HEK293 (cell line): ENCODE measurements around the gene SYNC.

Experiments used
- GLIS1 ChIP-seq: fragments of 450-650 bp; formaldehyde crosslinking; IDR thresholded peaks from 2 replicates; pipeline ENCODE4 v1.5.1; 2016; ENCODE audit warnings: missing biosample characterization, missing genetic modification characterization
- HOXD13 ChIP-seq: sonication (generic); formaldehyde crosslinking; IDR thresholded peaks from 2 replicates; pipeline ENCODE4 v1.8.0; 2022; ENCODE audit warnings: missing genetic modification reagents, borderline replicate concordance
- KLF8 ChIP-seq: fragments of 450-650 bp; formaldehyde crosslinking; IDR thresholded peaks from 2 replicates; pipeline ENCODE4 v1.5.1; 2016; ENCODE audit warnings: missing biosample characterization, missing genetic modification characterization
- SALL2 ChIP-seq: fragments of 450-650 bp; formaldehyde crosslinking; IDR thresholded peaks from 2 replicates; pipeline ENCODE4 v1.5.0; 2017; ENCODE audit warnings: missing biosample characterization, mild to moderate bottlenecking, missing genetic modification characterization, borderline replicate concordance
- SCRT2 ChIP-seq: fragments of 450-650 bp; formaldehyde crosslinking; IDR thresholded peaks from 2 replicates; pipeline ENCODE4 v1.5.1; 2016; ENCODE audit warnings: missing biosample characterization, missing genetic modification characterization
- ZBTB10 ChIP-seq: fragments of 450-650 bp; formaldehyde crosslinking; IDR thresholded peaks from 2 replicates; pipeline ENCODE4 v1.5.1; 2016; ENCODE audit warnings: missing biosample characterization, missing genetic modification characterization
- ZBTB17 ChIP-seq: fragments of 450-650 bp; formaldehyde crosslinking; IDR thresholded peaks from 2 replicates; pipeline ENCODE4 v1.5.1; 2016; ENCODE audit warnings: missing biosample characterization, missing genetic modification characterization
- ZFHX2 ChIP-seq: fragments of 450-650 bp; formaldehyde crosslinking; conservative IDR thresholded peaks from 2 replicates; pipeline ENCODE4 v1.5.1; 2016; ENCODE audit warnings: missing biosample characterization, missing genetic modification characterization
- ZFP3 ChIP-seq: fragments of 450-650 bp; formaldehyde crosslinking; IDR thresholded peaks from 2 replicates; pipeline ENCODE4 v1.5.1; 2016; ENCODE audit warnings: low read depth, missing biosample characterization, missing genetic modification characterization
- ZFP69B ChIP-seq: fragments of 450-650 bp; formaldehyde crosslinking; IDR thresholded peaks from 2 replicates; pipeline ENCODE4 v1.5.1; 2016; ENCODE audit warnings: missing biosample characterization, missing genetic modification characterization
- ZIC2 ChIP-seq: fragments of 450-650 bp; formaldehyde crosslinking; IDR thresholded peaks from 2 replicates; pipeline ENCODE4 v1.5.1; 2016; ENCODE audit warnings: missing biosample characterization, missing genetic modification characterization
- ZNF146 ChIP-seq: fragments of 450-650 bp; formaldehyde crosslinking; IDR thresholded peaks from 2 replicates; pipeline ENCODE4 v1.5.1; 2016; ENCODE audit warnings: missing biosample characterization, missing genetic modification characterization
- ZNF155 ChIP-seq: fragments of 450-650 bp; formaldehyde crosslinking; IDR thresholded peaks from 2 replicates; pipeline ENCODE4 v1.5.1; 2016; ENCODE audit warnings: missing biosample characterization, missing genetic modification characterization
- ZNF214 ChIP-seq: fragments of 450-650 bp; formaldehyde crosslinking; IDR thresholded peaks from 2 replicates; pipeline ENCODE4 v1.5.1; 2017; ENCODE audit warnings: missing biosample characterization, mild to moderate bottlenecking, missing genetic modification characterization, borderline replicate concordance
- ZNF23 ChIP-seq: fragments of 450-650 bp; formaldehyde crosslinking; IDR thresholded peaks from 2 replicates; pipeline ENCODE4 v1.5.1; 2016; ENCODE audit warnings: missing biosample characterization, missing genetic modification characterization, borderline replicate concordance
- ZNF292 ChIP-seq: fragments of 450-650 bp; formaldehyde crosslinking; IDR thresholded peaks from 2 replicates; pipeline ENCODE4 v1.5.1; 2016; ENCODE audit warnings: low read depth, missing biosample characterization, missing genetic modification characterization, borderline replicate concordance
- ZNF311 ChIP-seq: fragments of 450-650 bp; formaldehyde crosslinking; IDR thresholded peaks from 2 replicates; pipeline ENCODE4 v1.5.1; 2017; ENCODE audit warnings: missing biosample characterization, missing genetic modification characterization, borderline replicate concordance
- ZNF350 ChIP-seq: fragments of 450-650 bp; formaldehyde crosslinking; IDR thresholded peaks from 2 replicates; pipeline ENCODE4 v1.5.0; 2017; ENCODE audit warnings: missing biosample characterization, mild to moderate bottlenecking, missing genetic modification characterization
- ZNF366 ChIP-seq: fragments of 450-650 bp; formaldehyde crosslinking; conservative IDR thresholded peaks from 2 replicates; pipeline ENCODE4 v1.5.1; 2016; ENCODE audit warnings: missing biosample characterization, missing genetic modification characterization
- ZNF391 ChIP-seq: fragments of 450-650 bp; formaldehyde crosslinking; IDR thresholded peaks from 2 replicates; pipeline ENCODE4 v1.5.1; 2016; ENCODE audit warnings: low read depth, missing biosample characterization, missing genetic modification characterization, borderline replicate concordance
- ZNF426 ChIP-seq: fragments of 450-650 bp; formaldehyde crosslinking; IDR thresholded peaks from 2 replicates; pipeline ENCODE4 v1.5.1; 2017; ENCODE audit warnings: missing biosample characterization, missing genetic modification characterization, mild to moderate bottlenecking, inconsistent platforms, moderate library complexity
- ZNF501 ChIP-seq: fragments of 450-650 bp; formaldehyde crosslinking; IDR thresholded peaks from 2 replicates; pipeline ENCODE4 v1.5.1; 2016; ENCODE audit warnings: missing biosample characterization, missing genetic modification characterization
- ZNF510 ChIP-seq: fragments of 450-650 bp; formaldehyde crosslinking; IDR thresholded peaks from 2 replicates; pipeline ENCODE4 v1.5.1; 2018; ENCODE audit warnings: mild to moderate bottlenecking, missing genetic modification characterization, missing biosample characterization; ENCODE audit not compliant: insufficient replicate concordance
- ZNF529 ChIP-seq: fragments of 450-650 bp; formaldehyde crosslinking; IDR thresholded peaks from 2 replicates; pipeline ENCODE4 v1.5.1; 2017; ENCODE audit warnings: missing genetic modification characterization, missing biosample characterization; ENCODE audit not compliant: insufficient replicate concordance
- ZNF544 ChIP-seq: fragments of 450-650 bp; formaldehyde crosslinking; IDR thresholded peaks from 2 replicates; pipeline ENCODE4 v1.5.0; 2017; ENCODE audit warnings: missing biosample characterization, missing genetic modification characterization
- ZNF548 ChIP-seq: fragments of 450-650 bp; formaldehyde crosslinking; IDR thresholded peaks from 2 replicates; pipeline ENCODE4 v1.5.1; 2016; ENCODE audit warnings: missing biosample characterization, missing genetic modification characterization
- ZNF561 ChIP-seq: fragments of 450-650 bp; IDR thresholded peaks from 2 replicates; pipeline ENCODE4 v1.5.1; 2018; ENCODE audit warnings: missing biosample characterization, missing genetic modification characterization, borderline replicate concordance
- ZNF596 ChIP-seq: fragments of 450-650 bp; IDR thresholded peaks from 2 replicates; pipeline ENCODE4 v1.5.0; 2018; ENCODE audit warnings: missing biosample characterization, mild to moderate bottlenecking, missing genetic modification characterization, moderate library complexity
- ZNF621 ChIP-seq: fragments of 450-650 bp; formaldehyde crosslinking; IDR thresholded peaks from 2 replicates; pipeline ENCODE4 v1.5.1; 2017; ENCODE audit warnings: missing biosample characterization, missing genetic modification characterization
- ZNF660 ChIP-seq: fragments of 450-650 bp; IDR thresholded peaks from 2 replicates; pipeline ENCODE4 v1.5.1; 2018; ENCODE audit warnings: missing biosample characterization, mild to moderate bottlenecking, missing genetic modification characterization
- ZSCAN23 ChIP-seq: fragments of 450-650 bp; formaldehyde crosslinking; IDR thresholded peaks from 2 replicates; pipeline ENCODE4 v1.5.1; 2016; ENCODE audit warnings: missing biosample characterization, missing genetic modification characterization
- TF ChIP-seq, protein P1 (sequence below): IDR thresholded peaks from 2 replicates; pipeline ENCODE4 v1.6.1; 2011; ENCODE audit warnings: mild to moderate bottlenecking, low read depth, low read length, borderline replicate concordance
- TF ChIP-seq, protein P2 (sequence below): fragments of 450-650 bp; formaldehyde crosslinking; IDR thresholded peaks from 2 replicates; pipeline ENCODE4 v1.5.1; 2016; ENCODE audit warnings: missing biosample characterization, missing genetic modification characterization, low read depth
- TF ChIP-seq, protein P3 (sequence below): fragments of 450-650 bp; formaldehyde crosslinking; IDR thresholded peaks from 2 replicates; pipeline ENCODE4 v1.5.1; 2016; ENCODE audit warnings: missing biosample characterization, missing genetic modification characterization

Gene SYNC

GRCh38 chr1:32703479-32704291, 1.1 kb upstream of the SYNC start (continued):
- TF ChIP-seq ZNF621: no peak
- no peak for TF ChIP-seq ZFP3 (tag by site-specific recombination)
- TF ChIP-seq ZNF23 (tag by site-specific recombination): no peak
- TF ChIP-seq ZNF548 (tag by site-specific recombination): no peak
- TF ChIP-seq ZNF155 (tag by site-specific recombination): no peak
- no peak for TF ChIP-seq ZNF146
- TF ChIP-seq ZIC2 (tag by site-specific recombination): peak; percentile 63
- no peak for TF ChIP-seq ZNF366 (tag by site-specific recombination)
- no peak for TF ChIP-seq ZNF292 (tag by site-specific recombination)
- peak; percentile 59; the same call in 1 of the 2 replicates for TF ChIP-seq ZFHX2
- TF ChIP-seq ZBTB10: no peak
- TF ChIP-seq ZNF529: no peak
- TF ChIP-seq ZSCAN23: no peak
- TF ChIP-seq ZNF501: no peak
- no peak for TF ChIP-seq ZNF350 (tag by site-specific recombination)
- no peak for TF ChIP-seq ZFP69B
- TF ChIP-seq HOXD13 (CRISPR knock-in tag): no peak
- TF ChIP-seq GLIS1 (tag by site-specific recombination): peak; percentile 100
- TF ChIP-seq SALL2: no peak
- TF ChIP-seq ZNF214 (tag by site-specific recombination): no peak
- TF ChIP-seq ZNF391 (tag by site-specific recombination): no peak
- TF ChIP-seq ZNF596 (tag by site-specific recombination): no peak
- TF ChIP-seq KLF8: no peak
- TF ChIP-seq ZNF544 (tag by site-specific recombination): no peak
- TF ChIP-seq ZNF311 (tag by site-specific recombination): no peak
- TF ChIP-seq, protein P1, sequence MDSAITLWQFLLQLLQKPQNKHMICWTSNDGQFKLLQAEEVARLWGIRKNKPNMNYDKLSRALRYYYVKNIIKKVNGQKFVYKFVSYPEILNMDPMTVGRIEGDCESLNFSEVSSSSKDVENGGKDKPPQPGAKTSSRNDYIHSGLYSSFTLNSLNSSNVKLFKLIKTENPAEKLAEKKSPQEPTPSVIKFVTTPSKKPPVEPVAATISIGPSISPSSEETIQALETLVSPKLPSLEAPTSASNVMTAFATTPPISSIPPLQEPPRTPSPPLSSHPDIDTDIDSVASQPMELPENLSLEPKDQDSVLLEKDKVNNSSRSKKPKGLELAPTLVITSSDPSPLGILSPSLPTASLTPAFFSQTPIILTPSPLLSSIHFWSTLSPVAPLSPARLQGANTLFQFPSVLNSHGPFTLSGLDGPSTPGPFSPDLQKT: no peak
- no peak for TF ChIP-seq ZNF660 (tag by site-specific recombination)
- TF ChIP-seq ZBTB17: peak; percentile 29; the same call in 1 of the 2 replicates
- no peak for TF ChIP-seq ZNF510 (tag by site-specific recombination)
- TF ChIP-seq ZNF561 (tag by site-specific recombination): no peak
- TF ChIP-seq SCRT2 (tag by site-specific recombination): peak; percentile 44; the same call in 1 of the 2 replicates
- no peak for TF ChIP-seq ZNF426 (tag by site-specific recombination)
- TF ChIP-seq, protein P2, sequence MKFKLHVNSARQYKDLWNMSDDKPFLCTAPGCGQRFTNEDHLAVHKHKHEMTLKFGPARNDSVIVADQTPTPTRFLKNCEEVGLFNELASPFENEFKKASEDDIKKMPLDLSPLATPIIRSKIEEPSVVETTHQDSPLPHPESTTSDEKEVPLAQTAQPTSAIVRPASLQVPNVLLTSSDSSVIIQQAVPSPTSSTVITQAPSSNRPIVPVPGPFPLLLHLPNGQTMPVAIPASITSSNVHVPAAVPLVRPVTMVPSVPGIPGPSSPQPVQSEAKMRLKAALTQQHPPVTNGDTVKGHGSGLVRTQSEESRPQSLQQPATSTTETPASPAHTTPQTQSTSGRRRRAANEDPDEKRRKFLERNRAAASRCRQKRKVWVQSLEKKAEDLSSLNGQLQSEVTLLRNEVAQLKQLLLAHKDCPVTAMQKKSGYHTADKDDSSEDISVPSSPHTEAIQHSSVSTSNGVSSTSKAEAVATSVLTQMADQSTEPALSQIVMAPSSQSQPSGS (tag by site-specific recombination): no peak
- TF ChIP-seq, protein P3, sequence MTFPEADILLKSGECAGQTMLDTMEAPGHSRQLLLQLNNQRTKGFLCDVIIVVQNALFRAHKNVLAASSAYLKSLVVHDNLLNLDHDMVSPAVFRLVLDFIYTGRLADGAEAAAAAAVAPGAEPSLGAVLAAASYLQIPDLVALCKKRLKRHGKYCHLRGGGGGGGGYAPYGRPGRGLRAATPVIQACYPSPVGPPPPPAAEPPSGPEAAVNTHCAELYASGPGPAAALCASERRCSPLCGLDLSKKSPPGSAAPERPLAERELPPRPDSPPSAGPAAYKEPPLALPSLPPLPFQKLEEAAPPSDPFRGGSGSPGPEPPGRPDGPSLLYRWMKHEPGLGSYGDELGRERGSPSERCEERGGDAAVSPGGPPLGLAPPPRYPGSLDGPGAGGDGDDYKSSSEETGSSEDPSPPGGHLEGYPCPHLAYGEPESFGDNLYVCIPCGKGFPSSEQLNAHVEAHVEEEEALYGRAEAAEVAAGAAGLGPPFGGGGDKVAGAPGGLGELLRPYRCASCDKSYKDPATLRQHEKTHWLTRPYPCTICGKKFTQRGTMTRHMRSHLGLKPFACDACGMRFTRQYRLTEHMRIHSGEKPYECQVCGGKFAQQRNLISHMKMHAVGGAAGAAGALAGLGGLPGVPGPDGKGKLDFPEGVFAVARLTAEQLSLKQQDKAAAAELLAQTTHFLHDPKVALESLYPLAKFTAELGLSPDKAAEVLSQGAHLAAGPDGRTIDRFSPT (tag by site-specific recombination): no peak
